ENCODE measurements around the gene AMOTL2.

DNA sequence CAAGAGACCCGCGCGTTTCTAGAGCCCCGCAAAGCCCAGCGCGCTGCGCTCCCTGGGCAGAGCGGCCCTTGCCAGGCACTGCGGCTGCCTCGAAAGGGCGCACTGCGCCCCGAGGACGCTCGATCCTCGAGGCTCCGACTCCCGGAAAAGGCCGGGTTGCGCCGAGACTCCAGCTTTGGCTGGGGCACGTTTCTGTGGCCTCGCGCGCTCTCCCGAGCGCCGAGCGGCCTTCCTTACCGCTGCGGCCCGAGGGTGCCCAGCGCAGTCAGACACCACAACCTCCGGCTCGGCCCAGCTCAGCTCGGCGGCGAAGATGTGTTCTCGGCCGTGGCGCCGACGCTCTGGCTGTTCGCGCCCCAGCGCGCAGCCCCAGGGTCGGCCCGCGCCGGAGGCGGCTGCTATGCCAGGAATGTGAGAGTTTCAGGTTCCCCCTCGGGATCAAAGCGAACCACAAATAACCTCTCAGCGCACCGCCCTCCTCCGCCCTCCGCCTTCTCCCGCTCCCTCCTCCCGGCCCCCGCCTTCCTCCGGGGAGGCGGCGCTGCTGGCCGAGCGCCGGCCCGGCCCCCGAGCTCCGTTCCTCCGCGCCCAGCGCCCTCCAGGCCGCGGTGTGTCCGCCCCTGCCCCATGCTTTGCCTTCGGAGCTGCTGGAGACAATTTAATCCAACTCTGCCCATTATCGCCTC lies at the start of gene AMOTL2:
- TF ChIP-seq, protein P1, sequence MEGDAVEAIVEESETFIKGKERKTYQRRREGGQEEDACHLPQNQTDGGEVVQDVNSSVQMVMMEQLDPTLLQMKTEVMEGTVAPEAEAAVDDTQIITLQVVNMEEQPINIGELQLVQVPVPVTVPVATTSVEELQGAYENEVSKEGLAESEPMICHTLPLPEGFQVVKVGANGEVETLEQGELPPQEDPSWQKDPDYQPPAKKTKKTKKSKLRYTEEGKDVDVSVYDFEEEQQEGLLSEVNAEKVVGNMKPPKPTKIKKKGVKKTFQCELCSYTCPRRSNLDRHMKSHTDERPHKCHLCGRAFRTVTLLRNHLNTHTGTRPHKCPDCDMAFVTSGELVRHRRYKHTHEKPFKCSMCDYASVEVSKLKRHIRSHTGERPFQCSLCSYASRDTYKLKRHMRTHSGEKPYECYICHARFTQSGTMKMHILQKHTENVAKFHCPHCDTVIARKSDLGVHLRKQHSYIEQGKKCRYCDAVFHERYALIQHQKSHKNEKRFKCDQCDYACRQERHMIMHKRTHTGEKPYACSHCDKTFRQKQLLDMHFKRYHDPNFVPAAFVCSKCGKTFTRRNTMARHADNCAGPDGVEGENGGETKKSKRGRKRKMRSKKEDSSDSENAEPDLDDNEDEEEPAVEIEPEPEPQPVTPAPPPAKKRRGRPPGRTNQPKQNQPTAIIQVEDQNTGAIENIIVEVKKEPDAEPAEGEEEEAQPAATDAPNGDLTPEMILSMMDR (IDR thresholded peaks at IDR 0.05; ENCODE audit: borderline replicate concordance, extremely low read depth, low read length, poor library complexity, severe bottlenecking), result no peak
- peak; percentile 74 for TF ChIP-seq EZH2 (IDR thresholded peaks at IDR 0.05; ENCODE audit: borderline replicate concordance, low read depth, low read length, severe bottlenecking)
